GM12878 (cell line): ENCODE results near the gene AKAP12. TPM values are rescaled to one million over a fixed set of nuclear protein-coding genes. Genes with fewer than 3 reads are reported as not detected.

Experiments used
- ATAC-seq: fragments of 200-7000 bp; cut with Tn5 transposase; 3 replicates; pipeline ENCODE4 v1.9.1; 2020; ENCODE audit warnings: mild to moderate bottlenecking, moderate library complexity
- BruUV-seq: library from RNA; stranded (reverse); fragments of 400-500 nt; replicated peaks from 2 replicates; lab custom pipeline; 2021; lab: Mats Ljungman, UMichigan
- CTCF ChIA-PET: fragments of 300-600 bp; sonication (Branson Sonifier 250); formaldehyde crosslinking; extraction: SDS; loops from one replicate; lab custom pipeline; 2021; ENCODE audit warnings: inconsistent platforms; lab: Yijun Ruan, JAX
- POLR2A ChIA-PET: fragments of 350-600 bp; formaldehyde crosslinking; extraction: SDS; loops from one replicate; lab custom pipeline; 2021; ENCODE audit warnings: inconsistent platforms; lab: Charles Lee
- RAD21 ChIA-PET: fragments of 300-600 bp; sonication (Branson Sonifier 250); formaldehyde crosslinking; loops from one replicate; lab custom pipeline; 2023; ENCODE audit warnings: antibody characterized with exemption; ENCODE audit not compliant: unreplicated experiment; lab: Charles Lee
- SMC1A ChIA-PET: fragments of 300-600 bp; sonication (Branson Sonifier 250); formaldehyde crosslinking; loops from one replicate; lab custom pipeline; 2023; ENCODE audit not compliant: unreplicated experiment, uncharacterized antibody; lab: Charles Lee
- DNase-seq: peaks from one replicate; pipeline ENCODE4 v3.0.0-alpha.2; 2011; ENCODE audit warnings: low read depth, low spot score
- FAIRE-seq: peaks from 3 replicates; lab custom pipeline; 2011; peaks lifted over from hg19 to GRCh38; lab: Jason Lieb, UNC
- H2AFZ ChIP-seq: 2 replicates; pipeline ENCODE4 v1.6.0; 2011; ENCODE audit warnings: low read depth, low read length, control low read depth; ENCODE audit not compliant: control insufficient read depth
- H3K27ac ChIP-seq: 2 replicates; pipeline ENCODE4 v1.5.1; 2011; ENCODE audit warnings: control low read depth; ENCODE audit not compliant: control insufficient read depth, insufficient read depth
- H3K27me3 ChIP-seq, 2 experiments: replicated peaks in 1 of 2; 2 replicates each; pipeline versions ENCODE4 v1.6.0 to v1.6.1; 2011; ENCODE audit warnings: low read length in 1 of 2; ENCODE audit not compliant: control insufficient read depth in 2 of 2, insufficient read depth in 2 of 2
- H3K36me3 ChIP-seq, 2 experiments: 2 replicates each; pipeline ENCODE4 v1.5.1; 2011; ENCODE audit warnings: low read length in 1 of 2; ENCODE audit not compliant: control insufficient read depth in 2 of 2, insufficient read depth in 2 of 2
- H3K4me1 ChIP-seq: 2 replicates; pipeline ENCODE4 v1.6.1; 2011; ENCODE audit warnings: mild to moderate bottlenecking, low read length, moderate library complexity, mixed read lengths; ENCODE audit not compliant: control insufficient read depth, insufficient read depth
- H3K4me2 ChIP-seq: 2 replicates; pipeline ENCODE4 v1.6.0; 2011; ENCODE audit warnings: control low read depth; ENCODE audit not compliant: control insufficient read depth, insufficient read depth
- H3K4me3 ChIP-seq: fragments of 200-600 bp; sonication (generic); 2 replicates; pipeline ENCODE4 v1.5.1; 2016
- H3K79me2 ChIP-seq: 2 replicates; pipeline ENCODE4 v1.6.0; 2011; ENCODE audit warnings: low read length; ENCODE audit not compliant: control insufficient read depth, insufficient read depth
- H3K9ac ChIP-seq: 2 replicates; pipeline ENCODE4 v1.8.0; 2011; ENCODE audit warnings: low read length, control low read depth, mixed read lengths; ENCODE audit not compliant: control insufficient read depth, insufficient read depth
- H3K9me3 ChIP-seq: replicated peaks from 3 replicates; pipeline ENCODE4 v1.5.1; 2011; ENCODE audit warnings: mild to moderate bottlenecking, low read length; ENCODE audit not compliant: control insufficient read depth, insufficient read depth
- H4K20me1 ChIP-seq: 2 replicates; pipeline ENCODE4 v1.6.0; 2011; ENCODE audit not compliant: control insufficient read depth, insufficient read depth
- CHD4 ChIP-seq: fragments of 200-600 bp; sonication (generic); IDR thresholded peaks from 2 replicates; pipeline ENCODE4 v1.6.1; 2016; ENCODE audit warnings: mild to moderate bottlenecking
- CREB1 ChIP-seq: IDR thresholded peaks from 2 replicates; pipeline ENCODE4 v1.6.1; 2012; ENCODE audit warnings: low read depth, mild to moderate bottlenecking, inconsistent platforms
- E4F1 ChIP-seq: fragments of 450-650 bp; IDR thresholded peaks from 2 replicates; pipeline ENCODE4 v1.6.1; 2018; ENCODE audit warnings: borderline replicate concordance, mild to moderate bottlenecking; ENCODE audit not compliant: partially characterized antibody
- EED ChIP-seq: sonication (generic); IDR thresholded peaks from 2 replicates; pipeline ENCODE4 v1.6.1; 2016; ENCODE audit warnings: antibody characterized with exemption, low read depth
- FOXM1 ChIP-seq: IDR thresholded peaks from 2 replicates; pipeline ENCODE4 v1.6.1; 2012; ENCODE audit warnings: low read depth, mild to moderate bottlenecking, inconsistent platforms, low read length, moderate library complexity
- JUND ChIP-seq: IDR thresholded peaks from 2 replicates; pipeline ENCODE4 v1.6.1; 2012; ENCODE audit warnings: low read depth, mild to moderate bottlenecking, low read length, improper control_type of control experiment, moderate library complexity
- MTA3 ChIP-seq: IDR thresholded peaks from 2 replicates; pipeline ENCODE4 v1.6.1; 2012; ENCODE audit warnings: low read length, inconsistent platforms, borderline replicate concordance
- NBN ChIP-seq: fragments of 450-650 bp; IDR thresholded peaks from 2 replicates; pipeline ENCODE4 v1.6.1; 2016
- NKRF ChIP-seq: fragments of 450-650 bp; conservative IDR thresholded peaks from 2 replicates; pipeline ENCODE4 v1.6.1; 2017; ENCODE audit warnings: mild to moderate bottlenecking, moderate library complexity
- POLR2AphosphoS5 ChIP-seq: IDR thresholded peaks from 2 replicates; pipeline ENCODE4 v1.6.1; 2011; ENCODE audit warnings: mild to moderate bottlenecking, low read length, inconsistent platforms
- RAD51 ChIP-seq: fragments of 450-650 bp; IDR thresholded peaks from 2 replicates; pipeline ENCODE4 v1.6.1; 2016; ENCODE audit warnings: moderate library complexity, mild to moderate bottlenecking, inconsistent platforms
- WGBS: methylation state at CpG from one replicate; pipeline ENCODE4 v1.1.6; 2016; ENCODE audit warnings: low lambda C conversion rate; ENCODE audit not compliant: insufficient replicate concordance, insufficient coverage; ENCODE audit errors: missing lambda C conversion rate; 5-methylcytosine and 5-hydroxymethylcytosine counted together
- in situ Hi-C: fragments of 300-500 bp; cut with MboI; formaldehyde crosslinking; loops from 9 replicates; pipeline ENCODE4 v1.14.3; 2018; ENCODE audit warnings: mixed read lengths
- intact Hi-C: fragments of 100-400 bp; cut with micrococcal nuclease; formaldehyde crosslinking; loops from one replicate; pipeline ENCODE4 v1.14.2; 2022; ENCODE audit not compliant: unreplicated experiment
- polyA plus RNA-seq, 11 experiments: library from polyadenylated mRNA; depleted of rRNA in 4 of 11; unstranded in 6 of 11; stranded (reverse) in 5 of 11; fragments of >200 nt; fragmentation: Nextera tagmentation in 4 of 11; fragmentation: Illumina TruSeq in 1 of 11; extraction: Ambion mirVana in 4 of 11; extraction: Trizol in 1 of 11; gene quantifications; 1 replicate in 1 of 11; 2 replicates in 10 of 11; pipeline versions ENCODE4 v1.2.1 to v1.2.3, GENCODE V29; 2011 to 2016; ENCODE audit warnings: inconsistent platforms in 2 of 11, missing spikeins in 2 of 11, low read depth in 1 of 11
- total RNA-seq, 4 experiments: library from RNA; depleted of rRNA in 3 of 4; stranded (reverse); fragments of >200 nt in 3 of 4; fragmentation: Illumina TruSeq in 1 of 4; extraction: Trizol in 1 of 4; gene quantifications; 2 replicates each; pipeline versions ENCODE4 v1.2.1 to v1.2.3, GENCODE V29; 2013 to 2021
- TF ChIP-seq, protein P1 (sequence below): IDR thresholded peaks from 2 replicates; pipeline ENCODE4 v1.6.1; 2011; ENCODE audit warnings: low read depth, mild to moderate bottlenecking, low read length, moderate library complexity, borderline replicate concordance; ENCODE audit errors: extremely low read depth
- TF ChIP-seq, protein P2 (sequence below): fragments of 450-650 bp; IDR thresholded peaks from 2 replicates; pipeline ENCODE4 v1.6.1; 2016; ENCODE audit warnings: mild to moderate bottlenecking

Gene AKAP12
- total and polyA plus RNA-seq, 10 of the 15 experiments (the other 5 are each of a cell fraction or from before 2014, with no cell fraction given): under 0.01 to 0.72 (median 0.06) TPM; not detected in 4

GRCh38 chr6:151243481-151243880 lies 3.7 kb downstream of the AKAP12 start:
- FAIRE-seq: no peak
- H3K79me2 ChIP-seq: no peaks in the 10 kb centered on the region
- no peak for ATAC-seq
- no peaks in the 10 kb centered on the region for H4K20me1 ChIP-seq
- no peak overlapping the region for H3K9ac ChIP-seq
- TF ChIP-seq JUND: no peak
- TF ChIP-seq E4F1: no peak
- no peak for TF ChIP-seq MTA3
- TF ChIP-seq CHD4: no peak
- TF ChIP-seq, all 136 proteins: peak for 0
- no peaks in the 10 kb centered on the region for H3K4me1 ChIP-seq
- intact Hi-C loops: no loop called here
- H3K27ac ChIP-seq: no peak overlapping the region
- H3K4me3 ChIP-seq: no peak overlapping the region
- RAD21 ChIA-PET: no interaction called here
- in situ Hi-C loops: no loop called here
- SMC1A ChIA-PET: no interaction called here
- no TSS peak for BruUV-seq
- CTCF ChIA-PET: no interaction called here
- H3K4me2 ChIP-seq: no peak overlapping the region
- no peaks in the 10 kb centered on the region for H3K9me3 ChIP-seq
- POLR2A ChIA-PET: no interaction called here
- WGBS: 50% methylated on average over 5 of the region's 5 CpGs
- H3K36me3 ChIP-seq: no peaks in the 10 kb centered on the region
- no peak overlapping the region for H2AFZ ChIP-seq
- DNase-seq: no peak
- peaks cover 11 to 24% of the 10 kb centered on the region in 2 experiments for H3K27me3 ChIP-seq

- Histone ChIP-seq H3K79me2 (no peaks in the 10 kb centered on the region), H3K9me3 (no peaks in the 10 kb centered on the region), H4K20me1 (no peaks in the 10 kb centered on the region), H3K27ac (no peak overlapping the region), H3K36me3 (no peaks in the 10 kb centered on the region), H3K4me2 (no peak overlapping the region), H3K27me3 (peaks cover 0 to 7% of the 10 kb centered on the region in 2 experiments; a peak in 2 of 4 replicates), H3K4me3 (no peak overlapping the region), H3K4me1 (no peaks in the 10 kb centered on the region), H3K9ac (no peak overlapping the region), H2AFZ (no peak overlapping the region)
- ChIA-PET CTCF (no interaction called here), SMC1A (no interaction called here), POLR2A (interaction anchor here (0.7 kb wide), 1 partner anchor 13 kb away, joined by 3 read pairs; no protein-coding TSS in a partner anchor), RAD21 (interaction anchor here (0.6 kb wide), 1 partner anchor 195 kb away, joined by 3 read pairs; no protein-coding TSS in a partner anchor)
- FAIRE-seq (no peak), ATAC-seq (no peak), DNase-seq (no peak)
- WGBS: 48% methylated on average over 6 of the region's 6 CpGs
- in situ Hi-C loops (no loop called here), intact Hi-C loops (no loop called here)
- BruUV-seq: no TSS peak
- TF ChIP-seq NKRF (no peak), FOXM1 (no peak), CREB1 (no peak), POLR2AphosphoS5 (no peak), EED (no peak), RAD51 (no peak), NBN (no peak)
- TF ChIP-seq, protein P1, sequence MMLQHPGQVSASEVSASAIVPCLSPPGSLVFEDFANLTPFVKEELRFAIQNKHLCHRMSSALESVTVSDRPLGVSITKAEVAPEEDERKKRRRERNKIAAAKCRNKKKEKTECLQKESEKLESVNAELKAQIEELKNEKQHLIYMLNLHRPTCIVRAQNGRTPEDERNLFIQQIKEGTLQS: no peak
- TF ChIP-seq, protein P2, sequence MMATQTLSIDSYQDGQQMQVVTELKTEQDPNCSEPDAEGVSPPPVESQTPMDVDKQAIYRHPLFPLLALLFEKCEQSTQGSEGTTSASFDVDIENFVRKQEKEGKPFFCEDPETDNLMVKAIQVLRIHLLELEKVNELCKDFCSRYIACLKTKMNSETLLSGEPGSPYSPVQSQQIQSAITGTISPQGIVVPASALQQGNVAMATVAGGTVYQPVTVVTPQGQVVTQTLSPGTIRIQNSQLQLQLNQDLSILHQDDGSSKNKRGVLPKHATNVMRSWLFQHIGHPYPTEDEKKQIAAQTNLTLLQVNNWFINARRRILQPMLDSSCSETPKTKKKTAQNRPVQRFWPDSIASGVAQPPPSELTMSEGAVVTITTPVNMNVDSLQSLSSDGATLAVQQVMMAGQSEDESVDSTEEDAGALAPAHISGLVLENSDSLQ: no peak
Measured at GRCh38 chr6:151247490-151247889, 7.7 kb downstream of the AKAP12 start.
